B cell (primary cell): ENCODE data around the gene RNH1. TPM values are rescaled to one million over a fixed set of nuclear protein-coding genes. Genes with fewer than 3 reads are reported as not detected.

Experiments used
- ATAC-seq: fragments of 200-7000 bp; cut with Tn5 transposase; one replicate; pipeline ENCODE4 v1.10.0; 2021; ENCODE audit warnings: low read depth, mild to moderate bottlenecking, moderate number of reproducible peaks, moderate library complexity
- CTCF ChIA-PET: fragments of 350-600 bp; sonication (Branson Sonifier 250); formaldehyde crosslinking; loops from one replicate; lab custom pipeline; 2021; ENCODE audit warnings: antibody characterized with exemption, inconsistent platforms; lab: Charles Lee
- POLR2A ChIA-PET: fragments of 350-600 bp; sonication (Branson Sonifier 250); formaldehyde crosslinking; loops from one replicate; lab custom pipeline; 2021; ENCODE audit warnings: antibody characterized with exemption; lab: Charles Lee
- DNase-seq: peaks from one replicate; pipeline ENCODE4 v3.0.0; 2013
- H2AFZ ChIP-seq: 2 replicates; pipeline ENCODE4 v1.6.1; 2012; ENCODE audit warnings: mild to moderate bottlenecking, low read depth, low read length; ENCODE audit not compliant: insufficient read depth, poor library complexity, severe bottlenecking
- H3K27ac ChIP-seq, 2 donors: 1 replicate in 1 of 2; 2 replicates in 1 of 2; pipeline ENCODE4 v1.5.1; 2012 to 2013; ENCODE audit warnings: low read length in 2 of 2, mild to moderate bottlenecking in 2 of 2, moderate library complexity in 1 of 2
- H3K27me3 ChIP-seq, 4 experiments: fragments of 200-600 bp in 1 of 4; sonication (generic) in 1 of 4; replicated peaks in 1 of 4; 1 replicate in 2 of 4; 2 replicates in 2 of 4; pipeline versions ENCODE4 v1.6.1 to v1.7.0; 2013 to 2016; ENCODE audit warnings: low read length in 3 of 4, mild to moderate bottlenecking in 2 of 4, mixed read lengths in 1 of 4, moderate library complexity in 1 of 4; ENCODE audit not compliant: insufficient read depth in 4 of 4, control insufficient read depth in 3 of 4; ENCODE audit errors: control extremely low read depth in 1 of 4
- H3K36me3 ChIP-seq, 2 experiments: replicated peaks in 1 of 2; 1 replicate in 1 of 2; 2 replicates in 1 of 2; pipeline versions ENCODE4 v1.6.1 to v1.7.1; 2013; ENCODE audit warnings: low read length in 1 of 2; ENCODE audit not compliant: insufficient read depth in 2 of 2, control insufficient read depth in 1 of 2; ENCODE audit errors: control extremely low read depth in 1 of 2, extremely low read depth in 1 of 2
- H3K4me1 ChIP-seq, 2 donors: fragments of 200-600 bp in 1 of 2; sonication (generic) in 1 of 2; 1 replicate in 1 of 2; 2 replicates in 1 of 2; pipeline versions ENCODE4 v1.5.1 to v1.6.1; 2013 to 2017; ENCODE audit warnings: low read length in 2 of 2; ENCODE audit not compliant: control insufficient read depth in 2 of 2, insufficient read depth in 2 of 2
- H3K4me2 ChIP-seq: replicated peaks from 2 replicates; pipeline ENCODE3; 2012; ENCODE audit warnings: mild to moderate bottlenecking, low read depth, low read length; ENCODE audit not compliant: poor library complexity, severe bottlenecking
- H3K4me3 ChIP-seq, 5 experiments: fragments of 200-600 bp in 1 of 5; sonication (generic) in 1 of 5; 1 replicate in 3 of 5; 2 replicates in 2 of 5; pipeline versions ENCODE4 v1.5.1 to v1.7.0; 2011 to 2016; ENCODE audit warnings: low read length in 4 of 5, mild to moderate bottlenecking in 4 of 5, low read depth in 2 of 5, control low read depth in 1 of 5, moderate library complexity in 1 of 5; ENCODE audit not compliant: insufficient read depth in 1 of 5; ENCODE audit errors: control extremely low read depth in 1 of 5, extremely low read depth in 1 of 5
- H3K79me2 ChIP-seq: fragments of 200-600 bp; sonication (generic); one replicate; pipeline ENCODE4 v1.6.0; 2016; ENCODE audit warnings: low read length; ENCODE audit not compliant: control insufficient read depth, insufficient read depth
- H3K9ac ChIP-seq: fragments of 200-600 bp; sonication (generic); 2 replicates; pipeline ENCODE4 v1.6.1; 2017; ENCODE audit warnings: mild to moderate bottlenecking, low read length, moderate library complexity
- H3K9me3 ChIP-seq, 3 donors: one replicate each; pipeline versions ENCODE4 v1.6.1 to v1.7.1; 2013; ENCODE audit warnings: low read length in 2 of 3; ENCODE audit not compliant: control insufficient read depth in 2 of 3, insufficient read depth in 1 of 3; ENCODE audit errors: control extremely low read depth in 1 of 3
- H4K20me1 ChIP-seq: 2 replicates; pipeline ENCODE4 v1.6.0; 2012; ENCODE audit warnings: mild to moderate bottlenecking, low read length; ENCODE audit not compliant: insufficient read depth, control insufficient read depth, poor library complexity, severe bottlenecking
- H3K27ac Mint-ChIP-seq: one replicate; pipeline ENCODE4 v1.8.0; 2021; ENCODE audit warnings: mixed read lengths
- H3K27me3 Mint-ChIP-seq: one replicate; pipeline ENCODE4 v1.8.0; 2021; ENCODE audit warnings: mixed read lengths
- H3K4me1 Mint-ChIP-seq: one replicate; pipeline ENCODE4 v1.8.0; 2021; ENCODE audit warnings: mixed read lengths
- H3K4me3 Mint-ChIP-seq: one replicate; pipeline ENCODE4 v1.8.0; 2021; ENCODE audit warnings: mixed read lengths
- H3K9me3 Mint-ChIP-seq: one replicate; pipeline ENCODE4 v1.8.0; 2022; ENCODE audit warnings: mixed read lengths; ENCODE audit not compliant: insufficient read depth
- EZH2 ChIP-seq: IDR thresholded peaks from 2 replicates; pipeline ENCODE4 v1.6.1; 2012; ENCODE audit warnings: borderline replicate concordance, low read depth, mild to moderate bottlenecking, moderate library complexity, low read length; ENCODE audit not compliant: insufficient read depth, poor library complexity, severe bottlenecking
- WGBS: methylation state at CpG from one replicate; pipeline ENCODE4 v1.1.5; 2013; ENCODE audit warnings: missing lambda C conversion rate; ENCODE audit not compliant: insufficient coverage; 5-methylcytosine and 5-hydroxymethylcytosine counted together
- intact Hi-C: fragments of 100-400 bp; cut with micrococcal nuclease; formaldehyde crosslinking; loops from one replicate; pipeline ENCODE4 v1.10.0; 2022
- polyA plus RNA-seq: library from polyadenylated mRNA; depleted of rRNA; stranded (reverse); fragments of >200 nt; gene quantifications from 2 replicates; pipeline ENCODE4 v1.2.3, GENCODE V29; 2012
- total RNA-seq, 2 donors: library from RNA; stranded (reverse); fragments of 120-200 nt in 1 of 2; gene quantifications; 1 replicate in 1 of 2; 2 replicates in 1 of 2; pipeline versions ENCODE4 v1.2.3 to v1.2.4, GENCODE V29; 2013 to 2022
- TF ChIP-seq, protein P1 (sequence below): fragments of 200-600 bp; IDR thresholded peaks from one replicate; pipeline ENCODE4 v1.8.0; 2022; ENCODE audit warnings: antibody characterized with exemption, mild to moderate bottlenecking

RNH1 gene
- total and polyA plus RNA-seq, 2 donors (not counting 1 experiment from before 2014, with no cell fraction given): 81.0 to 159 TPM

DNA sequence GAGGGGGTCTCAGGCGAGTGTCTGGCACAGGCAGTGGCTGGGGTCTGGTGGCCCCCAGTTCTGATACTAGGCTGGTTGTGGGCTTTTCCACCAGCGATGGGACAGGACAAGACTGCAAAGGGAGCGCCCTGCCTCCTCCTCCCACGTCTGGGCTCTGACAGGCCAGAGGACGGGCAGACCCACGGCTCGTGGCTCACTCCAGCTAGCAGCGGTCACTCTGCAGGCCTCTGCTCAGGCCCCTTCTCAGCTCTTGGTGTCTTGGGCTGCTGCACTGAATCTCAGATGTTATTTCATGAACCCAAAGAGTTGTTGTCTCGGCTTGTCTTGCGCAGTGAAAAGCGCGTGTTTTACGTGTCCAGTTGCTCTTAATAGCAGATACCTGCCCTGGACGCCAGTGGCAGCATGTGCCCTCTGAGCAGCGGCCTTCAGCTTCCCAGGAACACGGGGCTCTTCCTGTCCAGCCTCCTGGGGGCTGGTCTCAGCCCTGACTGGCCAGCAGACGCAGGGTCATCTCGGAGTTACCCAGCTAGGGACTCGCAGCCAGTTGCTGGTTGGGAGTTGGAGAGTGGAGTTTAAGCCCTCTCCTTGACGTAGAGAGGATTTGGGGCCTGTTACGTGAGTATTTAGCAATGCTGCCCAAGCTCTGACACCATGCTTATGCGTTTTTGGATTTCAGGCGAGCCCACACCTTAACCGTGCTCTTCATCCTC, 47.4 kb downstream of the RNH1 start:
- POLR2A ChIA-PET: no interaction called here

More for the DNA sequence above, 47.4 kb downstream of the RNH1 start:
- intact Hi-C loops: loop anchor here (10.0 kb wide), 1 partner anchor 335 kb away; the partner anchor contains the start of genes CEND1 and SLC25A22
- over 99% methylated on average over 21 of the region's 24 CpGs for WGBS
- CTCF ChIA-PET: no interaction called here
- Histone ChIP-seq H2AFZ (no peak overlapping the region), H3K9ac (no peak overlapping the region), H3K79me2 (peaks cover 37% of the 10 kb centered on the region), H3K27me3 (no peaks in the 10 kb centered on the region), H3K27ac (peak overlapping the region in 1 of 2 donors; percentile 7), H3K4me2 (no peak overlapping the region), H3K4me1 (peaks cover 17 to 18% of the 10 kb centered on the region in 2 donors), H3K9me3 (no peaks in the 10 kb centered on the region), H3K36me3 (peaks cover 0 to 12% of the 10 kb centered on the region in 2 experiments), H3K4me3 (no peak overlapping the region), H4K20me1 (peaks cover 15% of the 10 kb centered on the region)
- TF ChIP-seq EZH2: no peak
- TF ChIP-seq, protein P1, sequence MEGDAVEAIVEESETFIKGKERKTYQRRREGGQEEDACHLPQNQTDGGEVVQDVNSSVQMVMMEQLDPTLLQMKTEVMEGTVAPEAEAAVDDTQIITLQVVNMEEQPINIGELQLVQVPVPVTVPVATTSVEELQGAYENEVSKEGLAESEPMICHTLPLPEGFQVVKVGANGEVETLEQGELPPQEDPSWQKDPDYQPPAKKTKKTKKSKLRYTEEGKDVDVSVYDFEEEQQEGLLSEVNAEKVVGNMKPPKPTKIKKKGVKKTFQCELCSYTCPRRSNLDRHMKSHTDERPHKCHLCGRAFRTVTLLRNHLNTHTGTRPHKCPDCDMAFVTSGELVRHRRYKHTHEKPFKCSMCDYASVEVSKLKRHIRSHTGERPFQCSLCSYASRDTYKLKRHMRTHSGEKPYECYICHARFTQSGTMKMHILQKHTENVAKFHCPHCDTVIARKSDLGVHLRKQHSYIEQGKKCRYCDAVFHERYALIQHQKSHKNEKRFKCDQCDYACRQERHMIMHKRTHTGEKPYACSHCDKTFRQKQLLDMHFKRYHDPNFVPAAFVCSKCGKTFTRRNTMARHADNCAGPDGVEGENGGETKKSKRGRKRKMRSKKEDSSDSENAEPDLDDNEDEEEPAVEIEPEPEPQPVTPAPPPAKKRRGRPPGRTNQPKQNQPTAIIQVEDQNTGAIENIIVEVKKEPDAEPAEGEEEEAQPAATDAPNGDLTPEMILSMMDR: no peak
- Mint-ChIP-seq H3K27me3 (no peaks in the 10 kb centered on the region), H3K4me3 (no peak overlapping the region), H3K4me1 (peaks cover 18% of the 10 kb centered on the region), H3K9me3 (no peaks in the 10 kb centered on the region), H3K27ac (no peak overlapping the region)
- DNase-seq (no peak), ATAC-seq (no peak)
